HEK293 (cell line): ENCODE results near the gene CBX8.

Experiments
- TCF7L2 ChIP-seq: IDR thresholded peaks from 2 replicates; pipeline ENCODE4 v1.6.1; 2011; ENCODE audit warnings: low read depth, mild to moderate bottlenecking, inconsistent platforms, low read length, moderate library complexity, borderline replicate concordance
- ZNF146 ChIP-seq: fragments of 450-650 bp; formaldehyde crosslinking; IDR thresholded peaks from 2 replicates; pipeline ENCODE4 v1.5.1; 2016; ENCODE audit warnings: missing biosample characterization, missing genetic modification characterization
- ZNF202 ChIP-seq: fragments of 450-650 bp; formaldehyde crosslinking; IDR thresholded peaks from 2 replicates; pipeline ENCODE4 v1.5.1; 2016; ENCODE audit warnings: missing biosample characterization, missing genetic modification characterization, borderline replicate concordance
- ZNF530 ChIP-seq: fragments of 450-650 bp; formaldehyde crosslinking; IDR thresholded peaks from 2 replicates; pipeline ENCODE4 v1.5.1; 2016; ENCODE audit warnings: low read depth, missing biosample characterization, missing genetic modification characterization
- ZNF544 ChIP-seq: fragments of 450-650 bp; formaldehyde crosslinking; IDR thresholded peaks from 2 replicates; pipeline ENCODE4 v1.5.0; 2017; ENCODE audit warnings: missing biosample characterization, missing genetic modification characterization
- TF ChIP-seq, protein P1 (sequence below): fragments of 450-650 bp; formaldehyde crosslinking; IDR thresholded peaks from 2 replicates; pipeline ENCODE4 v1.5.1; 2016; ENCODE audit warnings: missing biosample characterization, missing genetic modification characterization
- TF ChIP-seq, protein P2 (sequence below): fragments of 450-650 bp; formaldehyde crosslinking; IDR thresholded peaks from 2 replicates; pipeline ENCODE4 v1.5.1; 2016; ENCODE audit warnings: missing biosample characterization, missing genetic modification characterization
- TF ChIP-seq, protein P3 (sequence below): fragments of 450-650 bp; formaldehyde crosslinking; IDR thresholded peaks from 2 replicates; pipeline ENCODE4 v1.5.1; 2016; ENCODE audit warnings: missing biosample characterization, missing genetic modification characterization, low read depth

DNA sequence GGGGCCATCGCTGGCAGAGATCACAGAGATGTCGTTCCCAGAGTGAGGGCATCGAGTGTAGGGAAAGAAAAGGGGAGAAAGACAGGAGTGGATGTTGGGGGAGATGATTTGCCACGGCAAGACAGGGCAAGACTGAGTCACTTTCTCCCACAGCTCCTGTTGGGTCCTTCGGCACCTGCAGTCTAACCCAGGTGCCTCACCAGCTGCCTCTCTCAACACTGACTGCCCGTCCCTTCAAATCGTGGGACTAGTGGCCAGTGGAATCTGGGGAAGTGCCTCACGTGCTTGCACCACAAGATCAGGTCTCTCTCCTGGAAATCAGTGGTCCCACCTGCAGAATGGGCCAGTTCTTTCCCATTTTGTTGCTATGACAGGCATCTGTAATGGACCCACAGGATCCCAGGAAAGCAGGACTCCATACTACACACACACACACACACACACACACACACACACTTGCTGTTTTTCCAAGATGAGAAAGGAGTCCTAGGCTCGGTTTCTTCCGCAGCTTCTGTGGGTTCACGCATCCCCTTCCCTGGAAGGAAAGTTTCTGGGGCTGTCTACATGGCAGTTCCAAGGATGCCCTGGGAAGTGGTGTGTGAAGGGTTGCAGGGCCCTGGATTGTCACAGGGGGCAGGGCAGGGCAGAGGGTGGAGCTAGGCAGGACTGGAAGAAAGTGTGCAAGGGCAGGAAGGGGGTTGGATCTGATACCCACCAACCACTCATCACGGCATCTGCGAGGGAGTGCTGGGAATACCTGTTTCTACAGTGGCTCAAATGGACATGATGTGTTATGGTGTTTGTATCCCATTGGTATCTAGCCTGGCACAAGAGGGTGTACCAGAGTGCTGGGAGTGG, 10.2 kb upstream of the CBX8 start:
- TF ChIP-seq, protein P1, sequence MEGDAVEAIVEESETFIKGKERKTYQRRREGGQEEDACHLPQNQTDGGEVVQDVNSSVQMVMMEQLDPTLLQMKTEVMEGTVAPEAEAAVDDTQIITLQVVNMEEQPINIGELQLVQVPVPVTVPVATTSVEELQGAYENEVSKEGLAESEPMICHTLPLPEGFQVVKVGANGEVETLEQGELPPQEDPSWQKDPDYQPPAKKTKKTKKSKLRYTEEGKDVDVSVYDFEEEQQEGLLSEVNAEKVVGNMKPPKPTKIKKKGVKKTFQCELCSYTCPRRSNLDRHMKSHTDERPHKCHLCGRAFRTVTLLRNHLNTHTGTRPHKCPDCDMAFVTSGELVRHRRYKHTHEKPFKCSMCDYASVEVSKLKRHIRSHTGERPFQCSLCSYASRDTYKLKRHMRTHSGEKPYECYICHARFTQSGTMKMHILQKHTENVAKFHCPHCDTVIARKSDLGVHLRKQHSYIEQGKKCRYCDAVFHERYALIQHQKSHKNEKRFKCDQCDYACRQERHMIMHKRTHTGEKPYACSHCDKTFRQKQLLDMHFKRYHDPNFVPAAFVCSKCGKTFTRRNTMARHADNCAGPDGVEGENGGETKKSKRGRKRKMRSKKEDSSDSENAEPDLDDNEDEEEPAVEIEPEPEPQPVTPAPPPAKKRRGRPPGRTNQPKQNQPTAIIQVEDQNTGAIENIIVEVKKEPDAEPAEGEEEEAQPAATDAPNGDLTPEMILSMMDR: no peak
- TF ChIP-seq, protein P2, sequence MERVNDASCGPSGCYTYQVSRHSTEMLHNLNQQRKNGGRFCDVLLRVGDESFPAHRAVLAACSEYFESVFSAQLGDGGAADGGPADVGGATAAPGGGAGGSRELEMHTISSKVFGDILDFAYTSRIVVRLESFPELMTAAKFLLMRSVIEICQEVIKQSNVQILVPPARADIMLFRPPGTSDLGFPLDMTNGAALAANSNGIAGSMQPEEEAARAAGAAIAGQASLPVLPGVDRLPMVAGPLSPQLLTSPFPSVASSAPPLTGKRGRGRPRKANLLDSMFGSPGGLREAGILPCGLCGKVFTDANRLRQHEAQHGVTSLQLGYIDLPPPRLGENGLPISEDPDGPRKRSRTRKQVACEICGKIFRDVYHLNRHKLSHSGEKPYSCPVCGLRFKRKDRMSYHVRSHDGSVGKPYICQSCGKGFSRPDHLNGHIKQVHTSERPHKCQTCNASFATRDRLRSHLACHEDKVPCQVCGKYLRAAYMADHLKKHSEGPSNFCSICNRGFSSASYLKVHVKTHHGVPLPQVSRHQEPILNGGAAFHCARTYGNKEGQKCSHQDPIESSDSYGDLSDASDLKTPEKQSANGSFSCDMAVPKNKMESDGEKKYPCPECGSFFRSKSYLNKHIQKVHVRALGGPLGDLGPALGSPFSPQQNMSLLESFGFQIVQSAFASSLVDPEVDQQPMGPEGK (tag by site-specific recombination): no peak
- TF ChIP-seq, protein P3, sequence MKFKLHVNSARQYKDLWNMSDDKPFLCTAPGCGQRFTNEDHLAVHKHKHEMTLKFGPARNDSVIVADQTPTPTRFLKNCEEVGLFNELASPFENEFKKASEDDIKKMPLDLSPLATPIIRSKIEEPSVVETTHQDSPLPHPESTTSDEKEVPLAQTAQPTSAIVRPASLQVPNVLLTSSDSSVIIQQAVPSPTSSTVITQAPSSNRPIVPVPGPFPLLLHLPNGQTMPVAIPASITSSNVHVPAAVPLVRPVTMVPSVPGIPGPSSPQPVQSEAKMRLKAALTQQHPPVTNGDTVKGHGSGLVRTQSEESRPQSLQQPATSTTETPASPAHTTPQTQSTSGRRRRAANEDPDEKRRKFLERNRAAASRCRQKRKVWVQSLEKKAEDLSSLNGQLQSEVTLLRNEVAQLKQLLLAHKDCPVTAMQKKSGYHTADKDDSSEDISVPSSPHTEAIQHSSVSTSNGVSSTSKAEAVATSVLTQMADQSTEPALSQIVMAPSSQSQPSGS (tag by site-specific recombination): no peak
- TF ChIP-seq ZNF202 (tag by site-specific recombination) (no peak), ZNF544 (tag by site-specific recombination) (no peak), ZNF146 (tag by site-specific recombination) (no peak), TCF7L2 (no peak), ZNF530 (no peak)
